ENCODE results near the gene PLPP3. TPM values are rescaled to one million over a fixed set of nuclear protein-coding genes. Genes with fewer than 3 reads are reported as not detected.

PLPP3 gene
- total RNA-seq, 2 experiments from 2014 or later: not detected

DNA sequence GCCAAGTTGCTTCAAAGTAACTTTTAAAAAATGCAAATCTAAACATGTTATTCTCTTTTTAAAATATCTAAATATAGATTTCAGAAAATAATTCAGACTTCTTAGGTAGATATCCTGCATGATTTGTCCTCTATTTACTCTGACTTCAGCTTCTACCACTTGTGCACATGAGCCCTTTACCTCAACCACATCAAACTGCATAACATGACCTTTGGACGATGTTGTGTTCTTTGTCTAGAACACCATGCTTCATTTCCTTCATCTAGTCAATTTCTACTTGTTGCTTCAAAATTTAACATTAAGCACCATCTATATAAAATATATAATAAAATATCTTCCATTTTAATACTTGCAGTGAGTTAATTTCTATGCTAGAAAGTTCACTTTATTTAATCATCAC, 96.9 kb downstream of the PLPP3 start:
- intact Hi-C loops (cut with micrococcal nuclease): no loop called here
- Mint-ChIP-seq H3K27ac (no peak overlapping the region), H3K27me3 (peaks cover 19% of the 10 kb centered on the region), H3K4me1 (ENCODE audit: low read depth) (no peaks in the 10 kb centered on the region), H3K36me3 (ENCODE audit: low read depth) (no peaks in the 10 kb centered on the region), H3K4me3 (no peak overlapping the region), H3K9me3 (no peaks in the 10 kb centered on the region)
- TF ChIP-seq, protein P1, sequence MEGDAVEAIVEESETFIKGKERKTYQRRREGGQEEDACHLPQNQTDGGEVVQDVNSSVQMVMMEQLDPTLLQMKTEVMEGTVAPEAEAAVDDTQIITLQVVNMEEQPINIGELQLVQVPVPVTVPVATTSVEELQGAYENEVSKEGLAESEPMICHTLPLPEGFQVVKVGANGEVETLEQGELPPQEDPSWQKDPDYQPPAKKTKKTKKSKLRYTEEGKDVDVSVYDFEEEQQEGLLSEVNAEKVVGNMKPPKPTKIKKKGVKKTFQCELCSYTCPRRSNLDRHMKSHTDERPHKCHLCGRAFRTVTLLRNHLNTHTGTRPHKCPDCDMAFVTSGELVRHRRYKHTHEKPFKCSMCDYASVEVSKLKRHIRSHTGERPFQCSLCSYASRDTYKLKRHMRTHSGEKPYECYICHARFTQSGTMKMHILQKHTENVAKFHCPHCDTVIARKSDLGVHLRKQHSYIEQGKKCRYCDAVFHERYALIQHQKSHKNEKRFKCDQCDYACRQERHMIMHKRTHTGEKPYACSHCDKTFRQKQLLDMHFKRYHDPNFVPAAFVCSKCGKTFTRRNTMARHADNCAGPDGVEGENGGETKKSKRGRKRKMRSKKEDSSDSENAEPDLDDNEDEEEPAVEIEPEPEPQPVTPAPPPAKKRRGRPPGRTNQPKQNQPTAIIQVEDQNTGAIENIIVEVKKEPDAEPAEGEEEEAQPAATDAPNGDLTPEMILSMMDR (IDR thresholded peaks at IDR 0.05): no peak
- DNase-seq: no peak
- ChIA-PET POLR2A (no interaction called here), CTCF (no interaction called here)
- no peak for ATAC-seq

DNA sequence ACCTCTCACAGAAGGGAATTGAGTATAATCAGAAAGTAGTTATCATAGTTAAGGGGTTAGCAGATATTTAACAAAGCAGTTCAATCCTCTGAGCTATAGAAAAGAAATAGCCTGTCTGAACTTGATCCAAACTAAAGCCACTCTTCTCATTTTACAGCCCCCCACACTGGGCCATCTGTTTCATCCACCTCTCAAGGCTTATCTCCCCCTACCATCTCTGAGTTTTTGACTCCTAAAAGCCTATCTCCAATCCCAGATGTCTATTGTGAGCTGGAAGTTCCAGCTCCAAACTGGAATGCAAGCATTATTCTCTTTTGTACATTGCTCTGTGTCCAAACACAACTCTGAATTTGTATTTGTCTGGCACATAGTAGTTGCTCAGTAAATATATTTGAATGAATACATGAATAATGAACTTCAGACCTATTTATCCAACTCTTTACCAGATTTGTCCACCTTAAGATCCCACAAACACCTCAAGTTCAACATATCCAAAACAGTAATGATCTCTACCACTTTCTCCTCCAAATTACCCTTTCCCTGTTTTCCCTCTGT, 98.1 kb downstream of the PLPP3 start:
- POLR2A ChIA-PET: no interaction called here
- Mint-ChIP-seq H3K27me3 (peaks cover 28% of the 10 kb centered on the region), H3K9me3 (no peaks in the 10 kb centered on the region), H3K36me3 (ENCODE audit: low read depth) (no peaks in the 10 kb centered on the region), H3K4me1 (ENCODE audit: low read depth) (peaks cover 2% of the 10 kb centered on the region), H3K27ac (no peak overlapping the region), H3K4me3 (no peak overlapping the region)
- CTCF ChIA-PET: no interaction called here
- TF ChIP-seq, protein P1 (IDR thresholded peaks at IDR 0.05): no peak
- intact Hi-C loops (cut with micrococcal nuclease): no loop called here
- no peak for ATAC-seq
- no peak for DNase-seq

DNA sequence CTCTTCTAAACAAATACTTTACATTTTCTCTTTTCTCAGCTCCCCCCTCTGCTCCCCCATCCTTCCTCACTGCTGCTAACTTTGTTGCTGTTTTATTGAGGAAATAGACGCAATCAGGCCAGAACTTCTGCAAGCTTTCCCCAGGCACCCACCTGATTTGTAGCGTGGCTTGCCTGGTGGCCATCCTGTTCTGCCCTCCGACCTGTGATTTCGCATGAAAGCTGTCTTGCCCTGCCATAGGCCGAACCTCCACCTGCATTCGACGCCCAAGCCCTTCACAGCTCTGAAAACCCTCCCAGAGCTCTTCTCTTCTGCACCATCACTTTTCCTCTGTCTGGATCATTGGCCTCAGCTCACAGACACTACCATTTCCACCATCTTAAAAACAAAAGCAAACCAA, 100.6 kb downstream of the PLPP3 start:
- no peaks in the 10 kb centered on the region for H3K36me3 Mint-ChIP-seq (ENCODE audit: low read depth)

DNA sequence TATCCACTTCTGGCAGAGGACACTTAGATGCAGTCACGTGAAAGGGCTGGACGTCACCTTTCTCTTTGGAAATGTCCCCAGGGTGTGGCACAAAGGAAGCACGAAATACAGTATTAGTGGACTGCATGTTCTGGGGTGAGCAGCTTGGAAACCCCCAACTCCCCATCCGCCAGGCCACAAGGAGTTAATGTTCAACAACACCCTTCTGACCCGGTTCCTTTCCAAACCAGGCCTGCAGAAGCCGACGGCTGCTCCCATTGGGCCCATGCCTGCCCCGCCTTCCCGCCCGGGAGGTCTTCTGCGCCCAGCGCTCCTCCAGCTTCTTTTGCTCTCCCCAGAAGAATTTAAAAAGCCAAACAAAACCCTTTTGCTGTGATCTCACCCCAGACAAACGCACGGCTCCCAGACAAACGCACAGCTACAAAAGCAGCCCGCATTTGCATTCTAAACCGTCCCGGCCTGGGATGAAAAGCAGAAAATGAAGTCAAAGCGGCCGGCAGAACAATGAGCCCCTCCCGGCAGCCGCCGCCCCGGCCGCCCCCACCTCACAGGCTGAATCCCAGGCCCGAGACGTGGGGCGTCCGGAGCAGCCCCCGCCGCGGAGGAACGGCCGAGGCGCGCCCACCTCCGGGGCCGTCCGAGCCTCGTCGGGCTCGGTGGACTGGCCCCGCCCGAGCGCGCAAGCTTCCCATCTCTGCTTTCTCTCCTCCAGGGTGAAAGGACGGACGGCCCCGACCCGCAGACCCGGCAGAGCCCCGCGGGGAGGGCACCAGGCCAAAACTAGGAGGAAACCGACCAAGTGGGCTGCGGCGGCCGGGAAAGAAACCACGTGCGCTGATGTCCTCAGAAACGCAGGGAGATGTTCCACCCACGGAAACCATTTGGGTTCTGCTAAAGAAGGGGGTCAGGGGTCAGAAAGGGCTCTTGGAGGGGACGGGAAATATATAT, 101.9 kb downstream of the PLPP3 start:
- ATAC-seq (no peak), DNase-seq (no peak)
- TF ChIP-seq, protein P1 (IDR thresholded peaks at IDR 0.05): no peak
- no peaks in the 10 kb centered on the region for H3K9me3 Mint-ChIP-seq
- H3K27me3 Mint-ChIP-seq: peaks cover 36% of the 10 kb centered on the region
- H3K27ac Mint-ChIP-seq: no peak overlapping the region
- no peak overlapping the region for H3K4me3 Mint-ChIP-seq
- no peaks in the 10 kb centered on the region for H3K36me3 Mint-ChIP-seq (ENCODE audit: low read depth)
- ChIA-PET CTCF (no interaction called here), POLR2A (interaction anchor here (0.7 kb wide), 1 partner anchor 120 kb away, joined by 3 read pairs; no protein-coding TSS in a partner anchor)
- peaks cover 2% of the 10 kb centered on the region for H3K4me1 Mint-ChIP-seq (ENCODE audit: low read depth)
- intact Hi-C loops (cut with micrococcal nuclease): no loop called here

More for the DNA sequence above, 100.6 kb downstream of the PLPP3 start:
- Mint-ChIP-seq H3K9me3 (no peaks in the 10 kb centered on the region), H3K4me1 (ENCODE audit: low read depth) (peaks cover 2% of the 10 kb centered on the region), H3K4me3 (no peak overlapping the region), H3K27ac (no peak overlapping the region), H3K27me3 (peaks cover 34% of the 10 kb centered on the region)
- TF ChIP-seq, protein P1 (IDR thresholded peaks at IDR 0.05): no peak
- DNase-seq: no peak
- intact Hi-C loops (cut with micrococcal nuclease): no loop called here
- ChIA-PET POLR2A (no interaction called here), CTCF (no interaction called here)
- no peak for ATAC-seq
